Liver (tissue), 9 donors: ENCODE data around the gene CEBPG. TPM values are rescaled to one million over a fixed set of nuclear protein-coding genes. Genes with fewer than 3 reads are reported as not detected.
A peak's percentile ranks its signal among the peaks of the same experiment; 100 is the strongest.

Experiments
- DNase-seq: peaks from one replicate; pipeline ENCODE4 v3.0.0-alpha.2; 2017; ENCODE audit warnings: low spot score
- H3K27ac ChIP-seq, 2 donors: one replicate each; pipeline ENCODE4 v1.7.0; 2013; ENCODE audit warnings: inconsistent platforms in 2 of 2, low read length in 2 of 2, control low read depth in 1 of 2, low read depth in 1 of 2, mild to moderate bottlenecking in 1 of 2
- H3K27me3 ChIP-seq, 4 donors: one replicate each; pipeline versions ENCODE4 v1.6.1 to v1.7.0; 2013; ENCODE audit warnings: low read length in 3 of 4, inconsistent platforms in 1 of 4, mild to moderate bottlenecking in 1 of 4, moderate library complexity in 1 of 4; ENCODE audit not compliant: control insufficient read depth in 4 of 4, insufficient read depth in 4 of 4
- H3K36me3 ChIP-seq, 4 donors: one replicate each; pipeline versions ENCODE4 v1.6.1 to v1.7.0; 2013; ENCODE audit warnings: low read length in 3 of 4, mild to moderate bottlenecking in 3 of 4, low read depth in 1 of 4, moderate library complexity in 1 of 4; ENCODE audit not compliant: control insufficient read depth in 4 of 4, insufficient read depth in 3 of 4
- H3K4me1 ChIP-seq, 4 donors: one replicate each; pipeline versions ENCODE4 v1.6.1 to v1.7.0; 2013; ENCODE audit warnings: low read length in 3 of 4, mild to moderate bottlenecking in 3 of 4, moderate library complexity in 1 of 4; ENCODE audit not compliant: control insufficient read depth in 4 of 4, insufficient read depth in 4 of 4
- H3K4me3 ChIP-seq, 3 donors: one replicate each; pipeline versions ENCODE4 v1.6.1 to v1.7.0; 2013; ENCODE audit warnings: low read length in 3 of 3, control low read depth in 1 of 3, low read depth in 1 of 3, mild to moderate bottlenecking in 1 of 3
- H3K9ac ChIP-seq, 2 donors: one replicate each; pipeline ENCODE4 v1.7.0; 2013; ENCODE audit warnings: low read length in 2 of 2, mild to moderate bottlenecking in 2 of 2, moderate library complexity in 2 of 2, control low read depth in 1 of 2, low read depth in 1 of 2
- H3K9me3 ChIP-seq, 4 donors: one replicate each; pipeline versions ENCODE4 v1.6.1 to v1.7.0; 2013; ENCODE audit warnings: low read length in 3 of 4; ENCODE audit not compliant: control insufficient read depth in 4 of 4
- CTCF ChIP-seq: fragments of 150-350 bp; IDR thresholded peaks from 2 replicates; pipeline ENCODE4 v1.5.1; 2017; ENCODE audit warnings: improper control_type of control experiment, low read depth, low read length; ENCODE audit not compliant: missing input control
- EGR1 ChIP-seq, 2 donors: IDR thresholded peaks; 2 replicates each; pipeline ENCODE4 v1.6.1; 2016 to 2018; ENCODE audit warnings: antibody characterized with exemption in 2 of 2, low read depth in 2 of 2
- FOXA2 ChIP-seq: IDR thresholded peaks from 2 replicates; pipeline ENCODE4 v1.6.1; 2016; ENCODE audit warnings: antibody characterized with exemption
- GABPA ChIP-seq, 2 donors: IDR thresholded peaks in 1 of 2; conservative IDR thresholded peaks in 1 of 2; 2 replicates each; pipeline ENCODE4 v1.6.1; 2016; ENCODE audit warnings: antibody characterized with exemption in 2 of 2, mild to moderate bottlenecking in 1 of 2, moderate library complexity in 1 of 2
- HNF4A ChIP-seq, 2 donors: conservative IDR thresholded peaks; 2 replicates each; pipeline ENCODE4 v1.6.1; 2016; ENCODE audit warnings: antibody characterized with exemption in 2 of 2, mild to moderate bottlenecking in 2 of 2
- HNF4G ChIP-seq: IDR thresholded peaks from 2 replicates; pipeline ENCODE4 v1.6.1; 2016; ENCODE audit warnings: antibody characterized with exemption
- JUND ChIP-seq, 2 donors: IDR thresholded peaks; 2 replicates each; pipeline ENCODE4 v1.6.1; 2016; ENCODE audit warnings: antibody characterized with exemption in 2 of 2
- NR2F2 ChIP-seq: IDR thresholded peaks from 2 replicates; pipeline ENCODE4 v1.6.1; 2016; ENCODE audit warnings: antibody characterized with exemption
- RAD21 ChIP-seq, 2 donors: IDR thresholded peaks; 2 replicates each; pipeline ENCODE4 v1.6.1; 2016; ENCODE audit warnings: antibody characterized with exemption in 2 of 2, mild to moderate bottlenecking in 2 of 2
- RXRA ChIP-seq, 2 donors: IDR thresholded peaks; 2 replicates each; pipeline ENCODE4 v1.6.1; 2017 to 2018; ENCODE audit warnings: antibody characterized with exemption in 2 of 2, mild to moderate bottlenecking in 1 of 2
- SP1 ChIP-seq: IDR thresholded peaks from 2 replicates; pipeline ENCODE4 v1.6.1; 2018; ENCODE audit warnings: antibody characterized with exemption, mild to moderate bottlenecking
- TAF1 ChIP-seq: conservative IDR thresholded peaks from 2 replicates; pipeline ENCODE4 v1.6.1; 2016; ENCODE audit warnings: antibody characterized with exemption, mild to moderate bottlenecking
- YY1 ChIP-seq: IDR thresholded peaks from 2 replicates; pipeline ENCODE4 v1.6.1; 2016; ENCODE audit warnings: antibody characterized with exemption, mild to moderate bottlenecking
- WGBS: extraction: QIAGEN DNeasy Blood & Tissue Kit; methylation state at CpG from one replicate; pipeline ENCODE4 v1.1.7; 2013; 5-methylcytosine and 5-hydroxymethylcytosine counted together
- polyA plus RNA-seq, 2 donors: library from polyadenylated mRNA; stranded (reverse) in 1 of 2; unstranded in 1 of 2; fragments of 200-250 nt in 1 of 2; fragments of >200 nt in 1 of 2; fragmentation: Nextera tagmentation in 1 of 2; extraction: Ambion mirVana in 1 of 2; gene quantifications; one replicate each; pipeline versions ENCODE4 v1.2.1 to v1.2.3, GENCODE V29; 2013 to 2015
- total RNA-seq, 2 donors: library from RNA; depleted of rRNA; stranded (reverse); fragments of >200 nt; gene quantifications; one replicate each; pipeline ENCODE4 v1.2.3, GENCODE V29; 2014
- TF ChIP-seq, protein P1 (sequence below): IDR thresholded peaks from 2 replicates; pipeline ENCODE4 v1.6.1; 2016; ENCODE audit warnings: antibody characterized with exemption
- TF ChIP-seq, protein P2 (sequence below): IDR thresholded peaks from 2 replicates; pipeline ENCODE4 v1.6.1; 2016; ENCODE audit warnings: antibody characterized with exemption
- TF ChIP-seq, protein P3 (sequence below): IDR thresholded peaks from 2 replicates; pipeline ENCODE4 v1.6.1; 2016; ENCODE audit warnings: antibody characterized with exemption, mild to moderate bottlenecking
- TF ChIP-seq, protein P4 (sequence below): IDR thresholded peaks from 2 replicates; pipeline ENCODE4 v1.6.1; 2016; ENCODE audit warnings: antibody characterized with exemption
- donor health status: healthy.
- donor health status: healthy.
- donor health status: healthy.
- donor health status: healthy.
- donor health status: healthy.

CEBPG gene
- total and polyA plus RNA-seq, 4 donors, result 16.9 to 36.1 (median 24.2) TPM

DNA sequence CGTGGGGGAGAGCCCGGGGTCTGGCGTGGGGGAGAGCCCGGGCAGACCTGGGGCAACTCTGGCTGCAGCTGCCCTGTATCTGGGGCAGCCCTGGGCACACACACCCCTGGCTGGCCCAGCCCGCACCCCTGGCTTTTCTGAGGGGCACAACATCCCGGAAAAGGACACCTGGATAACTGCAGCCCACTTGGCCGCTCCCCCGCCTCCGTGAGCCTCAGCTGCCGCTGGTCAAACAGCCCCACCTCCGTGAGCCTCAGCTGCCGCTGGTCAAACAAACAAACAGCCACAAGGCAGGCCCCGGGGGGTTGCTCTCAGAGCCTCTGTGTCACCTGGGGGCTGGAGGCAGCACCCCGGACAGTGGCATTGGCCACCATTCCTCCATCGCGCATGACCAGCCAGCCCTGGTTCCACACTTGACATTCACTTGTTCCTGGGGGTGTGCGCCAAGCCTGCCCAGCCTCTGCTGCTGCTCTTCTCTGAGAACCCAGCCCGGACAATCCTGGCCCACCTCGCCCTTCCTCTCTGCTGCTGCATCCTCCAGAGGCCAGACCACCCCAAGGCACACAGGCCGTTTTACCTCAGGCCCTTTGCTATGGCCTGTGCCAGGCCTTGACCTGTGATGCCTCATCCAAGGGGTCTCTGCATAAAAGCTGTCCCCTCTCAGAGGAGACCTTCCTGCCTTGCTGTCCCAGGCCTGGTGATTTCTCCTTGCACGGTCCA, 19.9 kb downstream of the CEBPG start:
- TF ChIP-seq RAD21 (IDR thresholded peaks at IDR 0.05) (no peak), RXRA (IDR thresholded peaks at IDR 0.05) (no peak), EGR1 (IDR thresholded peaks at IDR 0.05; ENCODE audit: low read depth in 2 of 2) (no peak), SP1 (no peak), FOXA2 (no peak), HNF4A (conservative IDR thresholded peaks at IDR 0.05) (no peak), NR2F2 (no peak), TAF1 (no peak), JUND (IDR thresholded peaks at IDR 0.05) (no peak), GABPA (IDR thresholded peaks at IDR 0.05 in 1 of 2, conservative IDR thresholded peaks at IDR 0.05 in 1 of 2) (no peak), YY1 (no peak), HNF4G (no peak), CTCF (no peak)
- TF ChIP-seq, protein P1, sequence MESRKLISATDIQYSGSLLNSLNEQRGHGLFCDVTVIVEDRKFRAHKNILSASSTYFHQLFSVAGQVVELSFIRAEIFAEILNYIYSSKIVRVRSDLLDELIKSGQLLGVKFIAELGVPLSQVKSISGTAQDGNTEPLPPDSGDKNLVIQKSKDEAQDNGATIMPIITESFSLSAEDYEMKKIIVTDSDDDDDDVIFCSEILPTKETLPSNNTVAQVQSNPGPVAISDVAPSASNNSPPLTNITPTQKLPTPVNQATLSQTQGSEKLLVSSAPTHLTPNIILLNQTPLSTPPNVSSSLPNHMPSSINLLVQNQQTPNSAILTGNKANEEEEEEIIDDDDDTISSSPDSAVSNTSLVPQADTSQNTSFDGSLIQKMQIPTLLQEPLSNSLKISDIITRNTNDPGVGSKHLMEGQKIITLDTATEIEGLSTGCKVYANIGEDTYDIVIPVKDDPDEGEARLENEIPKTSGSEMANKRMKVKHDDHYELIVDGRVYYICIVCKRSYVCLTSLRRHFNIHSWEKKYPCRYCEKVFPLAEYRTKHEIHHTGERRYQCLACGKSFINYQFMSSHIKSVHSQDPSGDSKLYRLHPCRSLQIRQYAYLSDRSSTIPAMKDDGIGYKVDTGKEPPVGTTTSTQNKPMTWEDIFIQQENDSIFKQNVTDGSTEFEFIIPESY, result no peak
- TF ChIP-seq, protein P2, sequence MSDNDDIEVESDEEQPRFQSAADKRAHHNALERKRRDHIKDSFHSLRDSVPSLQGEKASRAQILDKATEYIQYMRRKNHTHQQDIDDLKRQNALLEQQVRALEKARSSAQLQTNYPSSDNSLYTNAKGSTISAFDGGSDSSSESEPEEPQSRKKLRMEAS, result no peak
- TF ChIP-seq, protein P3, sequence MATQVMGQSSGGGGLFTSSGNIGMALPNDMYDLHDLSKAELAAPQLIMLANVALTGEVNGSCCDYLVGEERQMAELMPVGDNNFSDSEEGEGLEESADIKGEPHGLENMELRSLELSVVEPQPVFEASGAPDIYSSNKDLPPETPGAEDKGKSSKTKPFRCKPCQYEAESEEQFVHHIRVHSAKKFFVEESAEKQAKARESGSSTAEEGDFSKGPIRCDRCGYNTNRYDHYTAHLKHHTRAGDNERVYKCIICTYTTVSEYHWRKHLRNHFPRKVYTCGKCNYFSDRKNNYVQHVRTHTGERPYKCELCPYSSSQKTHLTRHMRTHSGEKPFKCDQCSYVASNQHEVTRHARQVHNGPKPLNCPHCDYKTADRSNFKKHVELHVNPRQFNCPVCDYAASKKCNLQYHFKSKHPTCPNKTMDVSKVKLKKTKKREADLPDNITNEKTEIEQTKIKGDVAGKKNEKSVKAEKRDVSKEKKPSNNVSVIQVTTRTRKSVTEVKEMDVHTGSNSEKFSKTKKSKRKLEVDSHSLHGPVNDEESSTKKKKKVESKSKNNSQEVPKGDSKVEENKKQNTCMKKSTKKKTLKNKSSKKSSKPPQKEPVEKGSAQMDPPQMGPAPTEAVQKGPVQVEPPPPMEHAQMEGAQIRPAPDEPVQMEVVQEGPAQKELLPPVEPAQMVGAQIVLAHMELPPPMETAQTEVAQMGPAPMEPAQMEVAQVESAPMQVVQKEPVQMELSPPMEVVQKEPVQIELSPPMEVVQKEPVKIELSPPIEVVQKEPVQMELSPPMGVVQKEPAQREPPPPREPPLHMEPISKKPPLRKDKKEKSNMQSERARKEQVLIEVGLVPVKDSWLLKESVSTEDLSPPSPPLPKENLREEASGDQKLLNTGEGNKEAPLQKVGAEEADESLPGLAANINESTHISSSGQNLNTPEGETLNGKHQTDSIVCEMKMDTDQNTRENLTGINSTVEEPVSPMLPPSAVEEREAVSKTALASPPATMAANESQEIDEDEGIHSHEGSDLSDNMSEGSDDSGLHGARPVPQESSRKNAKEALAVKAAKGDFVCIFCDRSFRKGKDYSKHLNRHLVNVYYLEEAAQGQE, result no peak
- TF ChIP-seq, protein P4, sequence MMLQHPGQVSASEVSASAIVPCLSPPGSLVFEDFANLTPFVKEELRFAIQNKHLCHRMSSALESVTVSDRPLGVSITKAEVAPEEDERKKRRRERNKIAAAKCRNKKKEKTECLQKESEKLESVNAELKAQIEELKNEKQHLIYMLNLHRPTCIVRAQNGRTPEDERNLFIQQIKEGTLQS, result no peak
- 47% methylated on average over 21 of the region's 21 CpGs for WGBS
- Histone ChIP-seq H3K27me3 (no peaks in the 10 kb centered on the region), H3K9ac (peak overlapping the region in 1 of 2 donors; percentile 13), H3K4me3 (no peak overlapping the region), H3K9me3 (no peaks in the 10 kb centered on the region), H3K4me1 (peaks cover 73 to 98% (median 84%) of the 10 kb centered on the region in 4 donors), H3K36me3 (no peaks in the 10 kb centered on the region), H3K27ac (peak overlapping the region; percentile 90 to 91)
- DNase-seq, result no peak
